Measurements from ENCODE around the gene C20orf96.

The C20orf96 gene

DNA sequence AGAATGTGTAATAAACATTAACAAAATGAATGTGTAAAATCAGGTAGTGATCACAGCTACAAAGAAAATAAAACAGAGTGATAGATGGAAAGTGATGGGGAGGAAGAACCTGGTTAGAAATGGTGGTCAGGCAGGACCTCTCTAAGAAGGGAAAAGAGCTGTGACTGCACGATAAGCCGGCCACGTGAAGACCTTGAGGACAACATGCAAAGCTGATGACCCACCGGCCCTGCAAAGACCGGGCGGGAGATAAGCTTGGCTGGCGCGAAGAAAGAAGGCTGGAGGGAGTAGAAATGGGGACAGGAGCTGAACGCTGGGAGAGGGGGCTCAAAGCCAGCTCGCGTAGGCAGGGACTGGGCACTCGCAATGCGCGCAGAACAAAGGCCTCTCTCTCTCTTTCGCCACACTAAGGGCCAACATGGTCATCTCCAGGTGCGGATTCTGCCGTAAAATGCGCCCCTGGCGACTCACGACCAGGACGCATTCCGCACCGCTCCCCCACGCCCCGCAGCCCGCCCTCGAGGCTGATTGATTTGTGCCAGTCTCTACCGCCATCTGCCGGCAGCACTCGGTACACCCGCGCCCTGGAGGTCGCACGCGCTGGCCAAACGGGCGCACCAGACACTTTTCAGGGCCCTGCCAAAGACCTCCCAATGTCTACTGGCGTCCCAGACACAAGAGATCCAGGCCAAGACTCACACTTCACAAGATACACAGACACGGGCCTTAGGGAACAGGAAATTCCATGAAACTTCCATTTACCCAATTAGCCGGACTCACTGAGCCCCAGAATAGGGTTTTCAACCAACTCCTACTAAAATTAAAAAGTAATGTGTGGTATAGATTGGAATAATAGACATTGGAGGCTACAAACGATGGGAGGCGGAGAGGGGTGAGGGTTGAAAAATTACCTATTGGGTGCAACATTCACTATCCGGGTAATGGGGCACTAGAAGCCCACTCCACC lies 23.7 kb downstream of the C20orf96 start:
- TF ChIP-seq CTCF (IDR thresholded peaks at IDR 0.05), result peak; percentile 95
- Histone ChIP-seq H3K27me3 (peaks cover 8% of the 10 kb centered on the region), H3K4me1 (ENCODE audit: control insufficient read depth in 1 of 2, insufficient read depth in 1 of 2, low read depth in 1 of 2, low read length in 1 of 2) (peaks cover 7 to 10% of the 10 kb centered on the region in 2 experiments), H3K27ac (no peak overlapping the region), H3K4me3 (ENCODE audit: low read depth in 1 of 2, low read length in 1 of 2) (peak overlapping the region; percentile 31 to 46), H3K9me3 (no peaks in the 10 kb centered on the region), H3K36me3 (no peaks in the 10 kb centered on the region)

GRCh38 chr20:263701-264100 lies 26.8 kb downstream of the C20orf96 start:
- no peak overlapping the region for H3K27ac ChIP-seq
- peaks cover 8% of the 10 kb centered on the region for H3K27me3 ChIP-seq
- no peak overlapping the region for H3K4me3 ChIP-seq (ENCODE audit: low read depth in 1 of 2, low read length in 1 of 2)
- H3K4me1 ChIP-seq (ENCODE audit: control insufficient read depth in 1 of 2, insufficient read depth in 1 of 2, low read depth in 1 of 2, low read length in 1 of 2), result peaks cover 7 to 13% of the 10 kb centered on the region in 2 experiments
- TF ChIP-seq CTCF (IDR thresholded peaks at IDR 0.05), result no peak
- no peaks in the 10 kb centered on the region for H3K9me3 ChIP-seq
- no peaks in the 10 kb centered on the region for H3K36me3 ChIP-seq

DNA sequence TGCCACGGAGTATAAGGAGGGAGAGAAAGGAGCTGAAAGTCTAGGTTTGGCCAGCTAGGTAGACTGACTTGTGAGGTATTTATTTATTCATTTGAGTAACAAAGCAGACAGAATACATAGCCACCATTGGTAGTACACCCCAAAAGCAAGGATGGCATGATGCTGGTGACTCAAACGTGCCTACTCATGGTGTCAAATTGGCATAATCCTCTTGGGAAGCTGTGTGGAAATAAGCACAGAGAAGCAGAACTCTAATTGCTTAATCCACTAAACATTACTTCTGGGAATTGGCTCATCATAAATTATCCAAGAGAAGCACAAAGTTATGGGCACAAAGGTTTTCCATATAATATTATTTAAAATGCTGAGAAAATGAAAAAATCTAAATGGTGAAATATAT lies 30.6 kb downstream of the C20orf96 start:
- no peak overlapping the region for H3K27ac ChIP-seq
- no peaks in the 10 kb centered on the region for H3K27me3 ChIP-seq
- TF ChIP-seq CTCF (IDR thresholded peaks at IDR 0.05), result no peak
- no peaks in the 10 kb centered on the region for H3K9me3 ChIP-seq
- peaks cover 0 to 7% of the 10 kb centered on the region in 2 experiments for H3K4me1 ChIP-seq (ENCODE audit: control insufficient read depth in 1 of 2, insufficient read depth in 1 of 2, low read depth in 1 of 2, low read length in 1 of 2)
- H3K36me3 ChIP-seq, result no peaks in the 10 kb centered on the region
- H3K4me3 ChIP-seq (ENCODE audit: low read depth in 1 of 2, low read length in 1 of 2), result no peak overlapping the region

DNA sequence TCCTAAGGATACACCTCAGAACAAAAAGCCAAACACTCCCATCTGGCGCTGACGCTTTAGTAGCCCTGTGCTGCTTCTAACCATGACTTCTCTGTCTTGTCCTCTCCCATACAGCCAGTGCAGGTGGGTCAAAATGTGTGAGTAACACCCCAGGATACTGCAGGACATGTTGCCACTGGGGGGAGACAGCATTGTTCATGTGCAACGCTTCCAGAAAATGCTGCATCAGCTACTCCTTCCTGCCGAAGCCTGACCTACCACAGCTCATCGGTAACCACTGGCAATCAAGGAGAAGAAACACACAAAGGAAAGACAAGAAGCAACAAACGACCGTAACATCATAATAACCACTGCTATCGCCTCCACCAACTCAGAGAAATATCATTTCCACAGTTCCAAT lies 31.6 kb downstream of the C20orf96 start:
- H3K36me3 ChIP-seq, result no peaks in the 10 kb centered on the region
- no peaks in the 10 kb centered on the region for H3K27me3 ChIP-seq
- H3K4me3 ChIP-seq (ENCODE audit: low read depth in 1 of 2, low read length in 1 of 2), result no peak overlapping the region
- TF ChIP-seq CTCF (IDR thresholded peaks at IDR 0.05), result no peak
- H3K9me3 ChIP-seq, result no peaks in the 10 kb centered on the region
- H3K27ac ChIP-seq, result no peak overlapping the region
- H3K4me1 ChIP-seq (ENCODE audit: control insufficient read depth in 1 of 2, insufficient read depth in 1 of 2, low read depth in 1 of 2, low read length in 1 of 2), result peaks cover 0 to 7% of the 10 kb centered on the region in 2 experiments

DNA sequence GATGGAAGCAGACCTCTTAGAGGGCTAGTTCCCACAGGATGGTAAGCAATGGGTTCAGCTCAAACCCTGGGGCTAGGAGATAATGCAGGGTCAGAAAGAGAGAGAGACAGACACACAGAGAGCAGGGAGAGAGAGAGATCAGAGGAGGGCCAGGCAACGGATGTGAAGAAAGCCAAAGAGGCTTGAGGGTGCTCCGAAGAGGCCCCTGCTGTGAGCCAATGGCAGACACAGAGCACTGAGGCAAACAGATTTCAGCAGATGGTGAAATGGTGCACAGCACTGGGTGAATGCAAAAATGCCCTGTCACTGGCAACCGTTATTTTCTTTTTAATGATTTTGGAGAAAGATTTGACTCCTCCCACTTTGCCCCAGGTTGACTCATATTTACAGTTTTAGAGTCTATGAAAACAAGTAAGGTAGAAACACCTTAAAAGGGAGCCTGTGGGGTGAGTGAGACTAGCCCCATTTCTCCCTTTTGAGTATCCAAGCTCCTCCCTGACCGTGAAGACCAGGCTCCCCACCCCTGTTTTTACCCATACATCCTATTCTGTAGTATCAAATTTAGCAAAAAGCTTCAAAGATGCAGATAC lies 32.2 kb downstream of the C20orf96 start:
- no peaks in the 10 kb centered on the region for H3K36me3 ChIP-seq
- no peaks in the 10 kb centered on the region for H3K9me3 ChIP-seq
- H3K4me3 ChIP-seq (ENCODE audit: low read depth in 1 of 2, low read length in 1 of 2), result no peak overlapping the region
- H3K27me3 ChIP-seq, result no peaks in the 10 kb centered on the region
- TF ChIP-seq CTCF (IDR thresholded peaks at IDR 0.05), result no peak
- peaks cover 0 to 7% of the 10 kb centered on the region in 2 experiments for H3K4me1 ChIP-seq (ENCODE audit: control insufficient read depth in 1 of 2, insufficient read depth in 1 of 2, low read depth in 1 of 2, low read length in 1 of 2)
- no peak overlapping the region for H3K27ac ChIP-seq

Measured in neutrophil (primary cell).